ENCODE results near the gene KCNT2.

The KCNT2 gene

DNA sequence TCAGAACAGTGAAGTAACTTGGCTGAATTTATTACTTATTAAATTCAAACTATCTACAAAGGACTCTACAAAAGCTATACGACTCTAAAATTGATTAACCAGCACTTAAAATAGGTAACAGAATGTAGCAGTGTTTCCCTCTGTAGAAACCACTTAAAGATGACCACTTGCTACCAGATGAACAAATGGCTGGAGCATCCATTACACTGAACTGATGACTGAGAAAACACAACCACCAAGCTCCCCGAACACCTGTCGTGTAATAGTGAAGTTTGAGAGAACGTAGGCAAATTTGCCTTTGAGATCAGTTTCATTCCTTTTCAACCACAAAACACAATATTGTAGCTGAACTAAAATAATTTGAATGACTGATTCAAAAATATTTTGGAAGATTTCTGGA, 226.7 kb downstream of the KCNT2 start:
- H3K9ac ChIP-seq (ENCODE audit: low read depth, low read length) = no peak overlapping the region
- H3K27me3 ChIP-seq (ENCODE audit: insufficient read depth, low read length) = no peaks in the 10 kb centered on the region
- H3K4me1 ChIP-seq (ENCODE audit: insufficient read depth, low read length) = no peaks in the 10 kb centered on the region
- H3K36me3 ChIP-seq (ENCODE audit: insufficient read depth, low read depth, low read length) = no peaks in the 10 kb centered on the region
- no peaks in the 10 kb centered on the region for H3K9me3 ChIP-seq (ENCODE audit: insufficient read depth, low read depth, low read length)
- H3K4me3 ChIP-seq (ENCODE audit: low read length) = no peak overlapping the region
- no peak overlapping the region for H3K27ac ChIP-seq (ENCODE audit: low read length)

DNA sequence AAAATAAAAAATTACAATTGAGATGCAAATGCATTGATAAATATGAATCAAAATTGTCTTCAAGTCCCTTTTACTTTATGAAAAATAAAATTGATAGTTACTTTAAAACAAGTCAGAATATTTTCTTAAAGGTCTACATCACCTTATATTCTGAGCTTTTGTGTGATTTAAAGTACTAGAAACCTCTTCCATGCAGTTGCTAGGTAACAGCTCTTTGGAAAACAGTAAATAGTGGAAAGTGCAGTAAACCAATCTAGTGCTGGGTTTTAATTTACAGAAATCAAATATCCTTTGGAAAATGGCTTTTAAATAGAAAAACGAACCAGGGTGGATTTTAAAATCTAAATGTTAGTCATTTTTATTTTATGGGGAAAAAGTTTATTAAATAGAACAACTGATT, 227.9 kb downstream of the KCNT2 start:
- no peak overlapping the region for H3K4me3 ChIP-seq (ENCODE audit: low read length)
- no peaks in the 10 kb centered on the region for H3K36me3 ChIP-seq (ENCODE audit: insufficient read depth, low read depth, low read length)
- no peaks in the 10 kb centered on the region for H3K9me3 ChIP-seq (ENCODE audit: insufficient read depth, low read depth, low read length)
- no peak overlapping the region for H3K9ac ChIP-seq (ENCODE audit: low read depth, low read length)
- H3K27ac ChIP-seq (ENCODE audit: low read length) = no peak overlapping the region
- no peaks in the 10 kb centered on the region for H3K4me1 ChIP-seq (ENCODE audit: insufficient read depth, low read length)
- H3K27me3 ChIP-seq (ENCODE audit: insufficient read depth, low read length) = no peaks in the 10 kb centered on the region

DNA sequence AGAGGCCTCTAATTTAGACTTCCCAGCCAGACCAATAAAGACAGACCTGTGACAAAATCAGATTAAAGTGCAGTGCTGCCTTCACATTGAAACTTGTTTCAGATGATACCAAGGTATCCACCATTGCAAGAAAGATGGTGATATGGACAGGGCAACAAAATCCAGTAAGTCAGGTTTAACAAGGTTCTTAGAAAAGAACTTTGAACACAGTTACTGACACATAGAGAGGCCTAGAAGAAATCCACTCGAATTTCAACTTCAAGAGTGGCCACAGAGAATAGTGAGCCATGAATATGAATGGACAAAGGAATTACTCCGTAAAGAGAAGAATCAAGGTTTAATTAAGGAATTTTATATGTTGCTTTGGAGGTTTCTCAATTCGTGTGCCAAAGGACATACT, 230.4 kb downstream of the KCNT2 start:
- H3K36me3 ChIP-seq (ENCODE audit: insufficient read depth, low read depth, low read length) = no peaks in the 10 kb centered on the region
- no peak overlapping the region for H3K27ac ChIP-seq (ENCODE audit: low read length)
- H3K27me3 ChIP-seq (ENCODE audit: insufficient read depth, low read length) = no peaks in the 10 kb centered on the region
- no peak overlapping the region for H3K4me3 ChIP-seq (ENCODE audit: low read length)
- no peaks in the 10 kb centered on the region for H3K9me3 ChIP-seq (ENCODE audit: insufficient read depth, low read depth, low read length)
- H3K9ac ChIP-seq (ENCODE audit: low read depth, low read length) = no peak overlapping the region
- peaks cover 3% of the 10 kb centered on the region; the same call in 1 of the 2 replicates for H3K4me1 ChIP-seq (ENCODE audit: insufficient read depth, low read length)

DNA sequence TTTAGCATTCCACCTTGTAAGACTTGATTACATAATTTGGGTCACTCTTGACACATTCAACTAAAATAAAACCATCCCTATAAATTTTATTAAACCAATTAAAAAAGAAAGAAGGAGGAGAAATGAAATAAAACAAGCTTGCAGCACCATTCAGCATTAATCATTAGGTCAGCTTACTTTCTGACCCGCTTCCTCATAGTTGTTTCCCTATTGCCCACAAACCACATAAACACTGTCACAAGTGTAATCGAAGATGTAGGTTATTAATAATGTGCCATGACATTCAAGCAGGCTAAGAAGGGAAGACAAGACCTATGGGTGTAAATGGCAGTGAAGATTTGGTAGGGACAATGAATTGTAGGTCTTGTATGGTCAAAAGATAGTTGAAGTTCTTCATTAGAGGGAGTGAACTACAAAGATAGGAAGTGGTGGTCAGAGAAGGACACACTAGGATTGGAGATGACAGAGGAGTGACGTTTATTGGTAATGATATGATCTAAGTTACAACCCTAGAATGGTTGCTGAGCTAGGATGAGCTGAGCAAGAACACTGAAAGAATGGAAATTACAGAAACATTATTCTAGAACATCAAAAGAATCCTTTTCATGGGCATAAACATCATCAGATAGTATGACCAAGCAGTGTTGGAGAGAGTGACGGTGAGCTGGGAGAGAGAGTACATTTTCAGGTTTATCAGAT, 231.5 kb downstream of the KCNT2 start:
- Histone ChIP-seq H3K9me3 (ENCODE audit: insufficient read depth, low read depth, low read length) (no peaks in the 10 kb centered on the region), H3K4me3 (ENCODE audit: low read length) (no peak overlapping the region), H3K4me1 (ENCODE audit: insufficient read depth, low read length) (peaks cover 3% of the 10 kb centered on the region; the same call in 1 of the 2 replicates), H3K9ac (ENCODE audit: low read depth, low read length) (no peak overlapping the region), H3K27ac (ENCODE audit: low read length) (no peak overlapping the region), H3K36me3 (ENCODE audit: insufficient read depth, low read depth, low read length) (no peaks in the 10 kb centered on the region), H3K27me3 (ENCODE audit: insufficient read depth, low read length) (no peaks in the 10 kb centered on the region)

DNA sequence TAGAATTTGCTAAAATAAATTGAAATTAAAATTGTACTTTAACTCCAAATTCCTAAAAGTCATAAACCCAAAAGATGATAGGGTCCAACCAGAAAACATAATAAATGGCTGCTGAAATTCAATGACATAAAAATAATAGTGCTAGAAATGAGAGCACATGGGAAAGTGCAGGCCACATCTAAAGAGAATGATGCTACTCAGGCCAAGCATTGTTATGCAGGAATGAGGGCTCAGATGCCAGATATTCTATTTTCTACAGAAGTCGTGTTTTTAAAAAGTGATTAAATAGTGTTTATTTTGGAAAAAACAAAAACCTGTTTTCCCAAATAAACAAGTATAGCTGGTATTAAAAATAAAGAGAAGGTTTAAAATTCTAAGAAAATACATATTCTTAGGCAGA, 234.4 kb downstream of the KCNT2 start:
- H3K9ac ChIP-seq (ENCODE audit: low read depth, low read length) = no peak overlapping the region
- H3K27ac ChIP-seq (ENCODE audit: low read length) = no peak overlapping the region
- no peaks in the 10 kb centered on the region for H3K36me3 ChIP-seq (ENCODE audit: insufficient read depth, low read depth, low read length)
- no peaks in the 10 kb centered on the region for H3K27me3 ChIP-seq (ENCODE audit: insufficient read depth, low read length)
- H3K4me1 ChIP-seq (ENCODE audit: insufficient read depth, low read length) = peaks cover 3% of the 10 kb centered on the region; the same call in 1 of the 2 replicates
- no peak overlapping the region for H3K4me3 ChIP-seq (ENCODE audit: low read length)
- H3K9me3 ChIP-seq (ENCODE audit: insufficient read depth, low read depth, low read length) = no peaks in the 10 kb centered on the region

DNA sequence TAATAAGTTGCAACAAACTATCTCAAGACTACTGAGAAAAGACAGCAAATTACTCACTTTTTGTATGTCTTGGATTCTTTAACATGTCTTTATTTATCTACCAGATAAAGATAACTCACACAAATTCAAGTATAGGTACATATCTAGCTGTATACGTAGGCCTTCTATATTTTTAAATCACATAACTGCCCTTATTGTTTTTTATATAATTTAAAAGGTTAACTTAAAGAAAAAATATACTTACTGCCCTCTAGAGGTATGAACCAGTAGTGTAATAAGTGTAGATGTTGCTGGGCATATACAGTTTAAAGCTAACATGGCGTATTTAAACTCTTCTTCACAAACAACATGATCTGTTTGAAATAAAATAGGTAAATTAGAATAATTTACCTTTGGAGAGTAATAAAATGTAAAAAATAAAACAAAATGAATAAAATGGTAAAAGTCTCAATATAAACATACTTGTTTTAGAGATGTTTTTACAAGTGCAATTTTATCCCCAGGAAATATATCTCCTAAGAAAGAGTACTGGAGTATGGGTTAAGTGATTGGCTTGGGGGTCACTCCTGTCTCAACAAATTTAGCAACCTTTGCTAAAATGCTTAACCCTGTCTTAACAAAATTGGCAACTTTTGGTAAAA, 235.2 kb downstream of the KCNT2 start:
- Histone ChIP-seq H3K4me3 (ENCODE audit: low read length) (no peak overlapping the region), H3K9ac (ENCODE audit: low read depth, low read length) (no peak overlapping the region), H3K4me1 (ENCODE audit: insufficient read depth, low read length) (peaks cover 3% of the 10 kb centered on the region; the same call in 1 of the 2 replicates), H3K27me3 (ENCODE audit: insufficient read depth, low read length) (no peaks in the 10 kb centered on the region), H3K27ac (ENCODE audit: low read length) (no peak overlapping the region), H3K36me3 (ENCODE audit: insufficient read depth, low read depth, low read length) (no peaks in the 10 kb centered on the region), H3K9me3 (ENCODE audit: insufficient read depth, low read depth, low read length) (no peaks in the 10 kb centered on the region)

DNA sequence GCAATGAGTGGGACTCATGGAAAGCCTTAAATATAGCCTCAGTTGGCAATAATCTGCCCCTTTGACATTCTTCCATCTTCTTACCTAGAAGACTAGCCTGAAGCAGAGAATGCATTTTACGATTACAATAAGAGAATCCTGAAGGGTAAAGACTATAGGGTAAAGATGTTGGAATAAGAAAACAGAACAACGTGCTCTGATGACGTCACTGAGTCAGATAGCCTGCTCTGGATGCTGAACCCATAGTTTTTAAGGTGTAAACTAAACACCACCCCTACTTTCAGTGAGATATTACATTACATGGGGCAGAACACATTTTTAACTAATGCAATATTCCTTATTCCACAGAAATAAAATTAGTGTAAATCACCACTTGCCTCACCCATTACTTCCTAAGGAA, 240.4 kb downstream of the KCNT2 start:
- H3K9ac ChIP-seq (ENCODE audit: low read depth, low read length) = no peak overlapping the region
- peaks cover 5% of the 10 kb centered on the region; the same call in 1 of the 2 replicates for H3K4me1 ChIP-seq (ENCODE audit: insufficient read depth, low read length)
- H3K36me3 ChIP-seq (ENCODE audit: insufficient read depth, low read depth, low read length) = no peaks in the 10 kb centered on the region
- no peaks in the 10 kb centered on the region for H3K9me3 ChIP-seq (ENCODE audit: insufficient read depth, low read depth, low read length)
- no peak overlapping the region for H3K4me3 ChIP-seq (ENCODE audit: low read length)
- no peaks in the 10 kb centered on the region for H3K27me3 ChIP-seq (ENCODE audit: insufficient read depth, low read length)
- no peak overlapping the region for H3K27ac ChIP-seq (ENCODE audit: low read length)

DNA sequence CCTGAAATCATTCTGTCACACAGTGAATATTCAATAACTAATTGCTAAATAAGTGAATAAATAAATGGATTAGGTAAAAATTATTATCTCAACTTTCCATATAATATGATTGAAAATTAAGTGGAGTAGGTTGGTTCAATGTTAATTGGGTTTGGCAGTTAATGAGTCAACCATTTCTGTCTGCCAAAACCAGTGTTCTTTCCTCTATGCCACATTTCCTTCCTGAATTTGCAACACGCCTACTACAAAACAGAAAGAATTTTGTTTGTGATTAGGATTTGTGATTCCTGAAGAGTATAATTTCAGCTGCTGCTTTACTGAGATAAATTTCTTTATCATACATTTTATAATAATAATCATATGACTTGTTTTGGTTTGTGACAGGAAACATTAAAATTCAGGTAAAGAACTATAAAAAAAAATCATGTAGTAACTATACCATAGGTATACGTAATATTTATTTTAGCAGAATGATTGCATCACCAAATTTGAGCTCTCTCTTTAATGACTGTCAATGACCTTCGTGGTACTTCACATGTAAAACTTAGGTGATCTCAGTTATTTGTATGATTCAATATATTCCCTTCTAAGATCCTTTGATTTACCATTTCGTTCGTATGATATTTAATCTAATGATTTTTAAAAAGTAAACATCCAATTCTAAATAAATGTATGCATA, 241.3 kb downstream of the KCNT2 start:
- Histone ChIP-seq H3K9me3 (ENCODE audit: insufficient read depth, low read depth, low read length) (no peaks in the 10 kb centered on the region), H3K9ac (ENCODE audit: low read depth, low read length) (no peak overlapping the region), H3K27ac (ENCODE audit: low read length) (no peak overlapping the region), H3K36me3 (ENCODE audit: insufficient read depth, low read depth, low read length) (no peaks in the 10 kb centered on the region), H3K27me3 (ENCODE audit: insufficient read depth, low read length) (no peaks in the 10 kb centered on the region), H3K4me1 (ENCODE audit: insufficient read depth, low read length) (peaks cover 5% of the 10 kb centered on the region; the same call in 1 of the 2 replicates), H3K4me3 (ENCODE audit: low read length) (no peak overlapping the region)

DNA sequence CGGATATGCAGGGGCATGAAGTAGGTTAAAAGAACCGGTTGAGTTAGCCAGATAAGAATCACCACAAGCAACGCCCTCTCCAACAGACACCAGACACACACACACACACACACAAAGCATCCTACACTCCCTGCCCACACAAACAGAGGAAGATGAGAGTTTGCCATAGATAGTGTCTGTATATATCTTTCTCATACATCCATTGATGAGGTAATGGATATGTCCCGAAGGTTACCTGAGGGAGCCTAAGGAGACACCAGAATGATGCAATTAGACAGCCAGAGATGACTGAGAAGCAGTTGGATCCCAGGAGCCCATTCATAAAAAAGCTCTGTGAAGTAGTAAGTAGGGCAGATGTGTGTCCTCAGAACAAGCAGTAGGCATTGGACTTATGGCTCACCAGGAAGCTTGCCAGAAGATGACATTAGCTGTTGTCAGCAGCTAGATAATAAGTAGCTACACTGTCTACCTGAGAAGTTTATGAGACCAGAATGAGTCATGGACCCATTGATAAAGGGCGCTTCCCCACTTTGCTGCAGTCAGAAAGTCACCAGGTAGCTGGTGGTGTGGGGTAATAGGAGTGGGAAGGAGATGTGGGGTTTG, 247.0 kb downstream of the KCNT2 start:
- Histone ChIP-seq H3K27ac (ENCODE audit: low read length) (no peak overlapping the region), H3K4me1 (ENCODE audit: insufficient read depth, low read length) (peaks cover 8% of the 10 kb centered on the region; the same call in 1 of the 2 replicates), H3K27me3 (ENCODE audit: insufficient read depth, low read length) (no peaks in the 10 kb centered on the region), H3K36me3 (ENCODE audit: insufficient read depth, low read depth, low read length) (no peaks in the 10 kb centered on the region), H3K4me3 (ENCODE audit: low read length) (no peak overlapping the region), H3K9ac (ENCODE audit: low read depth, low read length) (no peak overlapping the region), H3K9me3 (ENCODE audit: insufficient read depth, low read depth, low read length) (no peaks in the 10 kb centered on the region)

DNA sequence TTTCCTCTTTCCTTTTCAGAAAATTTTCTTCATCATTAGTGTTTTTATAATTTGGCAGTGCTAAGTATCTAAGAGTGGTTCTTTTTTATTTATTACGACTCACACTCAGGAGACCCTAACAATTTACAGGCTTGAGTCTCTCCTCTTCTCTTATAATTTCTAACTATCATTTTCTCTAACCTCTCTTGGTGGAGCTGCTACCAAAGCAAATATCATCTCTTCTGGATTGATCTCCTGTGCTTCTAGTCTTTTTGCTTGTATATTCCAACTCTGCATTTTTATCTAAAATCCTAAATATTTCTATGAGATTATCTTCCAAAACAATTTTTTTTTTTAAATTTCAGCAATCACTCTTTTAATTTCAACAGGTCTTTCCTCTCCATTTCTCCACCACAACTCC, 250.3 kb downstream of the KCNT2 start:
- no peak overlapping the region for H3K4me3 ChIP-seq (ENCODE audit: low read length)
- no peaks in the 10 kb centered on the region for H3K36me3 ChIP-seq (ENCODE audit: insufficient read depth, low read depth, low read length)
- H3K4me1 ChIP-seq (ENCODE audit: insufficient read depth, low read length) = peaks cover 3% of the 10 kb centered on the region; the same call in 1 of the 2 replicates
- no peak overlapping the region for H3K9ac ChIP-seq (ENCODE audit: low read depth, low read length)
- no peaks in the 10 kb centered on the region; the same call in 1 of the 2 replicates for H3K9me3 ChIP-seq (ENCODE audit: insufficient read depth, low read depth, low read length)
- H3K27ac ChIP-seq (ENCODE audit: low read length) = no peak overlapping the region
- H3K27me3 ChIP-seq (ENCODE audit: insufficient read depth, low read length) = no peaks in the 10 kb centered on the region

DNA sequence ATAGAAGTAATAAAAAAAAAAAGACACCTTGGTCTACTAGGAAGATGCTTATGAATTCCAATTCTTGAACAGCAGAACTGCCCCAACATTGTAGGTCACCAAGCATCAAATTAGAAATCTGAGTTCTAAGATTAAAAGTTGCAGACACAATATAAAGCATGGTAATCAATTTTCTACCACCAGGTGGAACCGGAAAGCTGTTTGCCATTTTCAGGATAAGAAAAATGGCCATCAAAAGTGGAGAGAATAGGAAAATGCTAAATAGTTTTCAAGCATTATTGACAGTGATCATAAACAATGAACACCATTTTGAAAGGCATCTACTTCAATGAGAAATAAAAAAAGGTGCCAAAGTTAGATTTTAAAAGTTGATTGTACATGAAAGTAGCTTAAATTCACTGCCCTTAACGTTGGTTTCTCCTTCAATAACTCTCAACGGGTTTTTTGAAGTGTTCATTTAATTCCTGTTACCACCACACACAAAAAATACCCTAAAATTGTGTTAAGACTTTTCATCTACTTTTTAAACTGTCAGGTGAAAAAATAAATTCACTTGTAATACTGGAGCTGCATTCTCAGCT, 252.9 kb downstream of the KCNT2 start:
- Histone ChIP-seq H3K4me3 (ENCODE audit: low read length) (no peak overlapping the region), H3K27me3 (ENCODE audit: insufficient read depth, low read length) (no peaks in the 10 kb centered on the region), H3K4me1 (ENCODE audit: insufficient read depth, low read length) (peaks cover 2% of the 10 kb centered on the region; the same call in 1 of the 2 replicates), H3K9ac (ENCODE audit: low read depth, low read length) (no peak overlapping the region), H3K36me3 (ENCODE audit: insufficient read depth, low read depth, low read length) (no peaks in the 10 kb centered on the region), H3K9me3 (ENCODE audit: insufficient read depth, low read depth, low read length) (no peaks in the 10 kb centered on the region; the same call in 1 of the 2 replicates), H3K27ac (ENCODE audit: low read length) (no peak overlapping the region)
